HCT116 (cell line): ENCODE data around the gene ST8SIA2.

Experiments used
- CEBPB ChIP-seq: IDR thresholded peaks from 2 replicates; pipeline ENCODE4 v1.6.1; 2012; ENCODE audit warnings: low read depth
- CTCF ChIP-seq, 3 experiments: fragments of 200-600 bp in 1 of 3; sonication (generic) in 1 of 3; IDR thresholded peaks in 2 of 3; conservative IDR thresholded peaks in 1 of 3; 2 replicates each; pipeline ENCODE4 v1.5.1; 2012 to 2017; ENCODE audit warnings: low read depth in 2 of 3, low read length in 2 of 3, antibody characterized with exemption in 1 of 3, borderline replicate concordance in 1 of 3, control low read depth in 1 of 3, mild to moderate bottlenecking in 1 of 3, mixed read lengths in 1 of 3, mixed run types in 1 of 3, moderate library complexity in 1 of 3; ENCODE audit not compliant: insufficient read depth in 1 of 3
- EZH2 ChIP-seq: fragments of 200-600 bp; sonication (generic); IDR thresholded peaks from 2 replicates; pipeline ENCODE4 v1.6.1; 2017; ENCODE audit warnings: antibody characterized with exemption, mixed run types
- EZH2phosphoT487 ChIP-seq: fragments of 200-600 bp; IDR thresholded peaks from 2 replicates; pipeline ENCODE4 v1.6.1; 2018; ENCODE audit warnings: antibody characterized with exemption, borderline replicate concordance
- FOSL1 ChIP-seq: IDR thresholded peaks from 2 replicates; pipeline ENCODE4 v1.6.1; 2012; ENCODE audit warnings: low read depth
- POLR2AphosphoS5 ChIP-seq: IDR thresholded peaks from 2 replicates; pipeline ENCODE4 v1.6.1; 2011; ENCODE audit warnings: mild to moderate bottlenecking, low read depth, low read length, moderate library complexity
- SIN3A ChIP-seq: IDR thresholded peaks from 2 replicates; pipeline ENCODE4 v1.6.1; 2012; ENCODE audit warnings: low read depth
- YY1 ChIP-seq: IDR thresholded peaks from 2 replicates; pipeline ENCODE4 v1.6.1; 2011; ENCODE audit warnings: low read length, low read depth, moderate library complexity, mild to moderate bottlenecking; ENCODE audit not compliant: insufficient replicate concordance; ENCODE audit errors: extremely low read depth
- ZNF274 ChIP-seq: fragments of 200-500 bp; sonication (Bioruptor generic); IDR thresholded peaks from 2 replicates; pipeline ENCODE4 v1.6.1; 2014; ENCODE audit warnings: mild to moderate bottlenecking, low read depth, low read length, inconsistent platforms

- TF ChIP-seq CTCF (IDR thresholded peaks at IDR 0.05 in 2 of 3, conservative IDR thresholded peaks at IDR 0.05 in 1 of 3; ENCODE audit: borderline replicate concordance in 1 of 3, insufficient read depth in 1 of 3, low read depth in 2 of 3, low read length in 2 of 3) (0 out of 6 replicates have a peak, but pooled peaks of 1 of the 3 experiments have one; percentile 8), CEBPB (no peak), SIN3A (no peak), EZH2 (no peak), EZH2phosphoT487 (no peak), ZNF274 (no peak), YY1 (no peak), FOSL1 (no peak), POLR2AphosphoS5 (no peak)
Measured at GRCh38 chr15:92425578-92426225, 32.0 kb downstream of the ST8SIA2 start.
